OCI-LY1 (cell line): Measurements from ENCODE around the gene CFAP77.

ENCODE experiments used
- CTCF ChIP-seq: fragments of 200-600 bp; sonication (generic), shearing (Covaris generic); IDR thresholded peaks from 2 replicates; pipeline ENCODE4 v1.5.1; 2017; ENCODE audit warnings: mild to moderate bottlenecking, antibody characterized with exemption, low read length, moderate library complexity, mixed read lengths
- EZH2 ChIP-seq: fragments of 200-600 bp; sonication (generic), shearing (Covaris generic); IDR thresholded peaks from 2 replicates; pipeline ENCODE4 v1.8.0; 2017; ENCODE audit warnings: borderline replicate concordance, mixed run types, mild to moderate bottlenecking, antibody characterized with exemption, low read length, moderate library complexity, mixed read lengths

DNA sequence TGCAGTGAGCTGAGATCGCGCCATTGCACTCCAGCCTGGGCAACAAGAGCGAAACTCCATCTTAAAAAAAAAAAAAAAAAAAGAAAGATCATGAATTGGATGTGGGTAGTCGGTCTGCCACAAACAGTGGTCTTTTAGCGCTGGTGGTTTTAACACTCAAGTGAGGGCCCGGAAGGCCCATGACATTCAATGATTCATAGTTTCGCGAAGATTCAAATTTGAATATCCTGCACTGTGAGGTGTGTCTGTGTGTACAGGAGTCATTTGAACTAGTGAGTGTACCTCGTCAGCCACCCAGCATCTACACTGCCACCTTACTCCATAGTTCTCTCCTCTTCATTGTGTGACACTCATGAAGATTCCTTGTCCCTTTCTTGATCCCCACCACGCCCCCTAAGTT is 41.3 kb downstream of the CFAP77 start:
- TF ChIP-seq CTCF (no peak), EZH2 (no peak)
